ENCODE measurements around the gene ELOVL4. TPM values are rescaled to one million over a fixed set of nuclear protein-coding genes. Genes with fewer than 3 reads are reported as not detected.

The ELOVL4 gene
- total and polyA plus RNA-seq, 2 donors (not counting 1 experiment from before 2014, with no cell fraction given): 0.10 TPM; not detected in 1

GRCh38 chr6:79985128-79985527, 37.8 kb upstream of the ELOVL4 start:
- Histone ChIP-seq H3K27me3 (replicated peaks in 1 of 4; ENCODE audit: control extremely low read depth in 1 of 4, control insufficient read depth in 3 of 4, insufficient read depth in 4 of 4, low read length in 3 of 4) (no peaks in the 10 kb centered on the region), H3K4me3 (ENCODE audit: control extremely low read depth in 1 of 5, extremely low read depth in 1 of 5, insufficient read depth in 1 of 5, low read depth in 2 of 5, low read length in 4 of 5) (no peak overlapping the region), H2AFZ (ENCODE audit: insufficient read depth, low read depth, low read length, poor library complexity, severe bottlenecking) (no peak overlapping the region), H3K79me2 (ENCODE audit: control insufficient read depth, insufficient read depth, low read length) (no peaks in the 10 kb centered on the region), H3K27ac (ENCODE audit: low read length in 2 of 2) (no peak overlapping the region), H4K20me1 (ENCODE audit: control insufficient read depth, insufficient read depth, low read length, poor library complexity, severe bottlenecking) (no peaks in the 10 kb centered on the region), H3K9me3 (ENCODE audit: control extremely low read depth in 1 of 3, control insufficient read depth in 2 of 3, insufficient read depth in 1 of 3, low read length in 2 of 3) (no peaks in the 10 kb centered on the region), H3K4me2 (replicated peaks; ENCODE audit: low read depth, low read length, poor library complexity, severe bottlenecking) (no peak overlapping the region), H3K4me1 (ENCODE audit: control insufficient read depth in 2 of 2, insufficient read depth in 2 of 2, low read length in 2 of 2) (no peaks in the 10 kb centered on the region), H3K9ac (ENCODE audit: low read length) (no peak overlapping the region), H3K36me3 (replicated peaks in 1 of 2; ENCODE audit: control extremely low read depth in 1 of 2, control insufficient read depth in 1 of 2, extremely low read depth in 1 of 2, insufficient read depth in 2 of 2, low read length in 1 of 2) (no peaks in the 10 kb centered on the region)
- intact Hi-C loops (cut with micrococcal nuclease): no loop called here
- Mint-ChIP-seq H3K4me3 (no peak overlapping the region), H3K27ac (no peak overlapping the region), H3K9me3 (ENCODE audit: insufficient read depth) (no peaks in the 10 kb centered on the region), H3K4me1 (peaks cover 4% of the 10 kb centered on the region), H3K27me3 (no peaks in the 10 kb centered on the region)
- ChIA-PET CTCF (no interaction called here), POLR2A (no interaction called here)
- ATAC-seq (ENCODE audit: low read depth) (no peak), DNase-seq (no peak)
- TF ChIP-seq CTCF (IDR thresholded peaks at IDR 0.05): no peak
- TF ChIP-seq EZH2 (IDR thresholded peaks at IDR 0.05; ENCODE audit: borderline replicate concordance, insufficient read depth, low read depth, low read length, poor library complexity, severe bottlenecking): no peak

GRCh38 chr6:79984261-79984660, 36.9 kb upstream of the ELOVL4 start:
- no peak overlapping the region for H3K4me2 ChIP-seq (replicated peaks; ENCODE audit: low read depth, low read length, poor library complexity, severe bottlenecking)

More at GRCh38 chr6:79984261-79984660, 36.9 kb upstream of the ELOVL4 start:
- POLR2A ChIA-PET: no interaction called here
- Histone ChIP-seq H3K4me1 (ENCODE audit: control insufficient read depth in 2 of 2, insufficient read depth in 2 of 2, low read length in 2 of 2) (no peaks in the 10 kb centered on the region), H3K27me3 (replicated peaks in 1 of 4; ENCODE audit: control extremely low read depth in 1 of 4, control insufficient read depth in 3 of 4, insufficient read depth in 4 of 4, low read length in 3 of 4) (no peaks in the 10 kb centered on the region), H3K4me3 (ENCODE audit: control extremely low read depth in 1 of 5, extremely low read depth in 1 of 5, insufficient read depth in 1 of 5, low read depth in 2 of 5, low read length in 4 of 5) (no peak overlapping the region), H4K20me1 (ENCODE audit: control insufficient read depth, insufficient read depth, low read length, poor library complexity, severe bottlenecking) (no peaks in the 10 kb centered on the region), H3K9me3 (ENCODE audit: control extremely low read depth in 1 of 3, control insufficient read depth in 2 of 3, insufficient read depth in 1 of 3, low read length in 2 of 3) (no peaks in the 10 kb centered on the region), H3K9ac (ENCODE audit: low read length) (no peak overlapping the region), H3K27ac (ENCODE audit: low read length in 2 of 2) (no peak overlapping the region), H3K79me2 (ENCODE audit: control insufficient read depth, insufficient read depth, low read length) (no peaks in the 10 kb centered on the region), H3K36me3 (replicated peaks in 1 of 2; ENCODE audit: control extremely low read depth in 1 of 2, control insufficient read depth in 1 of 2, extremely low read depth in 1 of 2, insufficient read depth in 2 of 2, low read length in 1 of 2) (no peaks in the 10 kb centered on the region), H2AFZ (ENCODE audit: insufficient read depth, low read depth, low read length, poor library complexity, severe bottlenecking) (no peak overlapping the region)
- H3K27me3 Mint-ChIP-seq: peaks cover under 1% of the 10 kb centered on the region
- H3K4me3 Mint-ChIP-seq: no peak overlapping the region
- H3K9me3 Mint-ChIP-seq (ENCODE audit: insufficient read depth): no peaks in the 10 kb centered on the region
- CTCF ChIA-PET: no interaction called here
- TF ChIP-seq EZH2 (IDR thresholded peaks at IDR 0.05; ENCODE audit: borderline replicate concordance, insufficient read depth, low read depth, low read length, poor library complexity, severe bottlenecking) (no peak), CTCF (IDR thresholded peaks at IDR 0.05) (no peak)
- peaks cover 4% of the 10 kb centered on the region for H3K4me1 Mint-ChIP-seq
- DNase-seq: no peak
- WGBS (ENCODE audit: insufficient coverage): 53% methylated on average over 1 of the region's 2 CpGs
- H3K27ac Mint-ChIP-seq: no peak overlapping the region
- intact Hi-C loops (cut with micrococcal nuclease): no loop called here
- ATAC-seq (ENCODE audit: low read depth): no peak

Data from B cell (primary cell).